Activated T-cell treated with anti-CD3 and anti-CD28 coated beads, Interleukin-2, amount 50 U/mL, for 1 hour (primary cell): ENCODE data around the gene GSTT2.
"Not testable (repeated sequence)": the region's sequence is repeated elsewhere in the genome, so short reads cannot be mapped to it uniquely, and the experiment has no call there.

Experiments
- DNase-seq: peaks from one replicate; pipeline ENCODE4 v3.0.0-alpha.2; 2020

Gene GSTT2

GRCh38 chr22:23974836-23975352 lies 5.0 kb upstream of the GSTT2 start:
- DNase-seq = not testable (repeated sequence)

- DNase-seq = not testable (repeated sequence)
Observed at GRCh38 chr22:23977304-23977703, 2.6 kb upstream of the GSTT2 start.

- not testable (repeated sequence) for DNase-seq
Observed at GRCh38 chr22:23980567-23980966, 633 bp downstream of the GSTT2 start.

- DNase-seq = no peak
Observed at GRCh38 chr22:23984430-23984829, 4.5 kb downstream of the GSTT2 start.

GRCh38 chr22:23986089-23986488 lies 6.2 kb downstream of the GSTT2 start:
- not testable (repeated sequence) for DNase-seq

GRCh38 chr22:23986538-23987178 lies 6.7 kb downstream of the GSTT2 start:
- DNase-seq = not testable (repeated sequence)

GRCh38 chr22:23989583-23990244 lies 9.8 kb downstream of the GSTT2 start:
- not testable (repeated sequence) for DNase-seq

GRCh38 chr22:23993080-23993479 lies 13.1 kb downstream of the GSTT2 start:
- DNase-seq = not testable (repeated sequence)

GRCh38 chr22:23993581-23994177 lies 13.7 kb downstream of the GSTT2 start:
- not testable (repeated sequence) for DNase-seq

- DNase-seq = no peak
Observed at GRCh38 chr22:23997092-23997491, 17.2 kb downstream of the GSTT2 start.

- not testable (repeated sequence) for DNase-seq
Observed at GRCh38 chr22:23999779-24000178, 19.8 kb downstream of the GSTT2 start.

GRCh38 chr22:24001314-24001713 lies 21.4 kb downstream of the GSTT2 start:
- no peak for DNase-seq

- DNase-seq = no peak
Observed at GRCh38 chr22:24002272-24002671, 22.3 kb downstream of the GSTT2 start.

- no peak for DNase-seq
Observed at GRCh38 chr22:24002851-24003250, 22.9 kb downstream of the GSTT2 start.

GRCh38 chr22:24003887-24004286 lies 24.0 kb downstream of the GSTT2 start:
- DNase-seq = no peak

- DNase-seq = no peak
Observed at GRCh38 chr22:24005201-24005600, 25.3 kb downstream of the GSTT2 start, which contains the start of gene GSTT4. GSTT4 (minus strand) TSS chr22:24005453; CDS start chr22:24005356, 97 bp downstream.

GRCh38 chr22:24006207-24006913 lies 26.4 kb downstream of the GSTT2 start:
- no peak for DNase-seq

GRCh38 chr22:24006914-24007214 lies 26.9 kb downstream of the GSTT2 start:
- DNase-seq = no peak

- DNase-seq = no peak
Observed at GRCh38 chr22:24007253-24008021, 27.5 kb downstream of the GSTT2 start.

- DNase-seq = no peak
Observed at GRCh38 chr22:24008022-24008283, 28.0 kb downstream of the GSTT2 start.

- no peak for DNase-seq
Observed at GRCh38 chr22:24008381-24009226, 28.7 kb downstream of the GSTT2 start.
